A549 (cell line): ENCODE data around the gene SOX12. TPM values are rescaled to one million over a fixed set of nuclear protein-coding genes. Genes with fewer than 3 reads are reported as not detected.
"Not testable (repeated sequence)": the region's sequence is repeated elsewhere in the genome, so short reads cannot be mapped to it uniquely, and the experiment has no call there.

Experiments used
- ATAC-seq, 2 experiments: fragments of 200-7000 bp in 1 of 2; fragments of >200 bp in 1 of 2; cut with Nextera tagmentation in 1 of 2; cut with Tn5 transposase in 1 of 2; 3 replicates each; pipeline versions ENCODE4 v1.8.0 to v1.9.1; 2018 to 2020; ENCODE audit warnings: mild to moderate bottlenecking in 1 of 2, moderate library complexity in 1 of 2
- CTCF ChIA-PET: fragments of 300-600 bp; sonication (Branson Sonifier 250); formaldehyde crosslinking; extraction: SDS; loops from one replicate; lab custom pipeline; 2021; ENCODE audit warnings: antibody characterized with exemption, inconsistent platforms; lab: Yijun Ruan, JAX
- POLR2A ChIA-PET: fragments of 350-600 bp; formaldehyde crosslinking; extraction: SDS; loops from one replicate; lab custom pipeline; 2021; ENCODE audit warnings: antibody characterized with exemption, inconsistent platforms; lab: Yijun Ruan, JAX
- DNase-seq, 2 experiments: peaks; one replicate each; pipeline versions ENCODE4 v3.0.0 to v3.0.0-alpha.2; 2011 to 2016; ENCODE audit warnings: low read depth in 1 of 2, low spot score in 1 of 2
- FAIRE-seq: peaks from 2 replicates; lab custom pipeline; 2011; peaks lifted over from hg19 to GRCh38; lab: Jason Lieb, UNC
- H3K27ac ChIP-seq, 2 experiments: fragments of >200 bp; sonication (Bioruptor Twin); formaldehyde crosslinking; 3 replicates each; pipeline ENCODE4 v1.5.1; 2016 to 2017
- H3K4me1 ChIP-seq: fragments of >200 bp; sonication (Bioruptor Twin); formaldehyde crosslinking; 3 replicates; pipeline ENCODE4 v1.6.1; 2016
- H3K4me2 ChIP-seq: fragments of >200 bp; sonication (Bioruptor Twin); formaldehyde crosslinking; 3 replicates; pipeline ENCODE4 v1.6.1; 2016
- H3K4me3 ChIP-seq: fragments of >200 bp; sonication (Bioruptor Twin); formaldehyde crosslinking; 3 replicates; pipeline ENCODE4 v1.5.1; 2016
- H3K9me3 ChIP-seq: fragments of >200 bp; sonication (Bioruptor Twin); formaldehyde crosslinking; 3 replicates; pipeline ENCODE4 v1.6.1; 2016
- BHLHE40 ChIP-seq: IDR thresholded peaks from 2 replicates; pipeline ENCODE4 v1.6.1; 2012; ENCODE audit warnings: low read depth, low read length, inconsistent platforms
- CBX8 ChIP-seq: fragments of 200-600 bp; sonication (generic); IDR thresholded peaks from 2 replicates; pipeline ENCODE4 v1.6.1; 2016
- CEBPB ChIP-seq, 2 experiments: fragments of >200 bp in 1 of 2; sonication (Bioruptor Twin) in 1 of 2; formaldehyde crosslinking in 1 of 2; IDR thresholded peaks; 2 replicates each; pipeline ENCODE4 v1.6.1; 2012 to 2016
- CHD2 ChIP-seq: fragments of 150-350 bp; IDR thresholded peaks from 2 replicates; pipeline ENCODE4 v1.6.1; 2014; ENCODE audit warnings: low read length; ENCODE audit not compliant: partially characterized antibody
- EP300 ChIP-seq, 2 experiments: fragments of >200 bp; sonication (Bioruptor Twin); formaldehyde crosslinking; IDR thresholded peaks; 2 replicates in 1 of 2; 3 replicates in 1 of 2; pipeline ENCODE4 v1.6.1; 2016 to 2017
- FOSB ChIP-seq: fragments of 250-450 bp; sonication (Bioruptor Pico); IDR thresholded peaks from 2 replicates; pipeline ENCODE4 v1.5.0; 2020; ENCODE audit warnings: mild to moderate bottlenecking, moderate library complexity
- FOSL2 ChIP-seq, 2 experiments: fragments of 450-650 bp in 1 of 2; fragments of >200 bp in 1 of 2; sonication (Bioruptor Twin) in 1 of 2; formaldehyde crosslinking; IDR thresholded peaks; 2 replicates each; pipeline versions ENCODE4 v1.5.0 to v1.6.1; 2016 to 2020; ENCODE audit warnings: mild to moderate bottlenecking in 1 of 2, moderate library complexity in 1 of 2
- FOXS1 ChIP-seq: fragments of 250-450 bp; sonication (Bioruptor Pico); IDR thresholded peaks from 2 replicates; pipeline ENCODE4 v1.5.0; 2020; ENCODE audit warnings: mild to moderate bottlenecking, moderate library complexity
- GATA3 ChIP-seq: IDR thresholded peaks from 2 replicates; pipeline ENCODE4 v1.6.1; 2012; ENCODE audit warnings: borderline replicate concordance
- HEYL ChIP-seq: fragments of 250-450 bp; sonication (Bioruptor Pico); IDR thresholded peaks from 2 replicates; pipeline ENCODE4 v1.8.0; 2021; ENCODE audit warnings: mild to moderate bottlenecking, moderate library complexity
- HOXB13 ChIP-seq: fragments of 250-450 bp; sonication (Bioruptor Pico); IDR thresholded peaks from 2 replicates; pipeline ENCODE4 v1.5.0; 2020; ENCODE audit warnings: low read depth, mild to moderate bottlenecking, moderate library complexity
- JUN ChIP-seq, 2 experiments: fragments of >200 bp; sonication (Bioruptor Twin); formaldehyde crosslinking; IDR thresholded peaks; 2 replicates in 1 of 2; 3 replicates in 1 of 2; pipeline ENCODE4 v1.6.1; 2016 to 2017
- NFE2L2 ChIP-seq: fragments of 150-350 bp; conservative IDR thresholded peaks from 2 replicates; pipeline ENCODE4 v1.6.1; 2014; ENCODE audit warnings: low read length
- NPAS2 ChIP-seq: fragments of 250-450 bp; sonication (Bioruptor Pico); IDR thresholded peaks from 2 replicates; pipeline ENCODE4 v1.8.0; 2022; ENCODE audit warnings: mild to moderate bottlenecking, moderate library complexity, borderline replicate concordance
- PHF8 ChIP-seq: fragments of 200-600 bp; sonication (generic); IDR thresholded peaks from 2 replicates; pipeline ENCODE4 v1.6.1; 2016; ENCODE audit warnings: low read depth, mild to moderate bottlenecking, antibody characterized with exemption, moderate library complexity, borderline replicate concordance
- POLR2A ChIP-seq: IDR thresholded peaks from 2 replicates; pipeline ENCODE4 v1.6.1; 2012; ENCODE audit warnings: mild to moderate bottlenecking, low read length
- POLR2AphosphoS2 ChIP-seq: conservative IDR thresholded peaks from 2 replicates; pipeline ENCODE4 v1.6.1; 2012; ENCODE audit warnings: low read length, improper control_type of control experiment, inconsistent platforms
- RAD21 ChIP-seq, 2 experiments: fragments of >200 bp in 1 of 2; sonication (Bioruptor Twin) in 1 of 2; formaldehyde crosslinking in 1 of 2; IDR thresholded peaks in 1 of 2; conservative IDR thresholded peaks in 1 of 2; 2 replicates in 1 of 2; 3 replicates in 1 of 2; pipeline ENCODE4 v1.6.1; 2012 to 2018; ENCODE audit warnings: inconsistent platforms in 1 of 2
- RARB ChIP-seq: fragments of 250-450 bp; sonication (Bioruptor Pico); IDR thresholded peaks from 2 replicates; pipeline ENCODE4 v1.8.0; 2021; ENCODE audit warnings: mild to moderate bottlenecking, moderate library complexity
- RFX5 ChIP-seq: fragments of 450-650 bp; IDR thresholded peaks from 2 replicates; pipeline ENCODE4 v1.7.1; 2014; ENCODE audit warnings: antibody characterized with exemption, mild to moderate bottlenecking, moderate library complexity
- SREBF2 ChIP-seq: fragments of 450-650 bp; IDR thresholded peaks from 2 replicates; pipeline ENCODE4 v1.6.1; 2014; ENCODE audit warnings: mild to moderate bottlenecking, moderate library complexity
- ZFP36 ChIP-seq: fragments of 450-650 bp; IDR thresholded peaks from 2 replicates; pipeline ENCODE4 v1.6.1; 2014; ENCODE audit warnings: borderline replicate concordance; ENCODE audit not compliant: partially characterized antibody
- WGBS: methylation state at CpG from one replicate; pipeline ENCODE4 v1.1.6; 2017; ENCODE audit errors: missing lambda C conversion rate; 5-methylcytosine and 5-hydroxymethylcytosine counted together
- polyA plus RNA-seq, 4 experiments: library from polyadenylated mRNA; depleted of rRNA in 3 of 4; stranded (reverse); fragments of >200 nt; fragmentation: RNase III in 1 of 4; extraction: RNeasy Plus Mini Kit Qiagen cat#74134 plus additional on column Dnase treatment in 1 of 4; gene quantifications; 2 replicates in 3 of 4; 3 replicates in 1 of 4; pipeline ENCODE4 v1.2.3, GENCODE V29; 2011 to 2017
- TF ChIP-seq, protein P1 (sequence below): fragments of >200 bp; sonication (Bioruptor Twin); formaldehyde crosslinking; IDR thresholded peaks from 3 replicates; pipeline ENCODE4 v1.6.1; 2016
- TF ChIP-seq, protein P2 (sequence below): fragments of 200-600 bp; sonication (generic); IDR thresholded peaks from 2 replicates; pipeline ENCODE4 v1.6.1; 2016; ENCODE audit warnings: antibody characterized with exemption, mild to moderate bottlenecking, moderate library complexity
- TF ChIP-seq, protein P3 (sequence below): fragments of >200 bp; sonication (Bioruptor Twin); formaldehyde crosslinking; IDR thresholded peaks from 2 replicates; pipeline ENCODE4 v1.6.1; 2016
- TF ChIP-seq, protein P4 (sequence below): fragments of >200 bp; sonication (Bioruptor Twin); formaldehyde crosslinking; IDR thresholded peaks from 3 replicates; pipeline ENCODE4 v1.5.1; 2016
- TF ChIP-seq, protein P5 (sequence below): fragments of 450-650 bp; IDR thresholded peaks from 2 replicates; pipeline ENCODE4 v1.6.1; 2014; ENCODE audit warnings: antibody characterized with exemption

SOX12 gene
- polyA plus RNA-seq, 2 of the 4 experiments (the other 2 are of a cell fraction) = 7.0 to 29.2 TPM

DNA sequence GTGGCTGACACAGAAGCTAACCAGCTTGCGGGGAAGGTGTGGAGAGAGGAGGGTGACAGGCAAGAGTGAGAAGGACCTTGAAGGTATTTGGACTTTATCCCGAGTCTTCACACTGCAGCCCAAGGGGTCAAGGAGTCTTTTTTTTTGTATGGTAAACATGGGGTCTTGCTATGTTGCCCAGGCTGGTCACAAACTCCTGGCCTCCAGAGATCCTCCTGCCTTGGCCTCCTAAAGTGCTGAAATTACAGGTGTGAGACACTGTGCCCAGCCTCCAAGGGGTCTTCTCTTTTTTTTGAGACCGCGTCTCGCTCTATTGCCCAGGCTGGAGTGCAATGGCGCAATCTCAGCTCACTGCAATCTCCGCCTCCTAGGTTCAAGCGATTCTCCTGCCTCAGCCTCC, 9.2 kb downstream of the SOX12 start:
- DNase-seq = no peak
- Histone ChIP-seq H3K9me3 (no peaks in the 10 kb centered on the region), H3K4me1 (peaks cover 14% of the 10 kb centered on the region), H3K4me3 (no peak overlapping the region), H3K4me2 (no peak overlapping the region), H3K27ac (no peak overlapping the region)
- POLR2A ChIA-PET = no interaction called here
- no peak for FAIRE-seq
- TF ChIP-seq, protein P1, sequence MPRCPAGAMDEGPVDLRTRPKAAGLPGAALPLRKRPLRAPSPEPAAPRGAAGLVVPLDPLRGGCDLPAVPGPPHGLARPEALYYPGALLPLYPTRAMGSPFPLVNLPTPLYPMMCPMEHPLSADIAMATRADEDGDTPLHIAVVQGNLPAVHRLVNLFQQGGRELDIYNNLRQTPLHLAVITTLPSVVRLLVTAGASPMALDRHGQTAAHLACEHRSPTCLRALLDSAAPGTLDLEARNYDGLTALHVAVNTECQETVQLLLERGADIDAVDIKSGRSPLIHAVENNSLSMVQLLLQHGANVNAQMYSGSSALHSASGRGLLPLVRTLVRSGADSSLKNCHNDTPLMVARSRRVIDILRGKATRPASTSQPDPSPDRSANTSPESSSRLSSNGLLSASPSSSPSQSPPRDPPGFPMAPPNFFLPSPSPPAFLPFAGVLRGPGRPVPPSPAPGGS = no peak
- no peak for TF ChIP-seq SREBF2
- TF ChIP-seq HOXB13 (CRISPR knock-in tag) = no peak
- TF ChIP-seq CBX8 = no peak
- no peak for TF ChIP-seq FOSL2 (IDR thresholded peaks at IDR 0.05)
- no peak for TF ChIP-seq FOSL2 (CRISPR knock-in tag; IDR thresholded peaks at IDR 0.05)
- no peak for TF ChIP-seq RARB (CRISPR knock-in tag)
- WGBS = 94% methylated on average over 8 of the region's 8 CpGs
- ATAC-seq = no peak
- CTCF ChIA-PET = interaction anchor here (1.0 to 6.8 kb wide), 2 partner anchors 12 to 65 kb away, joined by 3 to 77 read pairs; partner anchors contain the start of gene NRSN2

DNA sequence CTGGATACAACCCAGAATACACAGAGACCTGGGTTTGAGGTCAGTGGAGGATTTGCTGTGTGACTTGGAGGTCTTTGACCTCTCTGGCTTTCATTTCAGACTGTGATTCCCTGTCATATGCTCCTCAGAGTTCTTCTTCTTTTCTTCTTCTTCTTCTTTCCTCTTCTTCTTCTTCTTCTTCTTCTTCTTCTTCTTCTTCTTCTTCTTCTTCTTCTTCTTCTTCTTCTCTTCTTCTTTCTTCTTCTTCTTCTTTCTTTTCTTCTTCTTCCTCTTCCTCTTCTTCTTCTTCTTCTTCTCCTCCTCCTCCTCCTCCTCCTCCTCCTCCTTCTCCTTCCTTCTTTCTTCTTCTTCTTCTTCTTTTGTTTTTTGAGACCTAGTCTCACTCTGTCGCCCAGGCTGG, 10.7 kb downstream of the SOX12 start:
- WGBS = 83% methylated on average over 1 of the region's 1 CpG
- not testable (repeated sequence) for FAIRE-seq
- POLR2A ChIA-PET = interaction anchor here (3.6 kb wide), 1 partner anchor 11 kb away, joined by 13 read pairs; the partner anchor contains the start of gene NRSN2

DNA sequence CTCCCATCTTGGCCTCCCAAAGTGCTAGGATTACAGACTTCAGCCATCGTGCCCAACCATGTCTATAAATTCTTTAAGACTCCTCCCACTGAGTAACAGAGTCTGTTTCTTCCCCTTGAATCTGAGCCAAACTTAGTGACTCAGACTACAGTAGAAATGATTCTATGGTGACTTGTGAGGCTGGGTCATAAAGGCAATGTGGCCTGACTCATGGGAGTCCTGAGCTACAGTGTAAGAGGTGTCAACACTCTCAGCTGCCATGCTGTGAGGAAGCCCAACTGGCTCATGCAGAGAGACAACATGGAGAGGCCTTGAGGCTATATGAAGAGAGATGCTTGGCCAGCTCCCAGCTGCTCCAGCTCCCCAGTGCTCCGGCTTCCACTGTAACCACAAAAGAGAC, 16.3 kb downstream of the SOX12 start:
- FAIRE-seq (peak; percentile 99), ATAC-seq (peak; percentile 77), DNase-seq (peak in 1 of 2 experiments; percentile 95)
- Histone ChIP-seq H3K4me1 (peaks cover 6% of the 10 kb centered on the region), H3K4me3 (no peak overlapping the region), H3K4me2 (no peak overlapping the region), H3K27ac (no peak overlapping the region), H3K9me3 (peaks cover 34% of the 10 kb centered on the region)
- ChIA-PET CTCF (interaction anchor here (1.6 to 5.9 kb wide), 2 partner anchors 11 to 90 kb away, joined by 7 to 64 read pairs; no protein-coding TSS in a partner anchor), POLR2A (no interaction called here)
- 26% methylated on average over 2 of the region's 2 CpGs for WGBS
- TF ChIP-seq, protein P2, sequence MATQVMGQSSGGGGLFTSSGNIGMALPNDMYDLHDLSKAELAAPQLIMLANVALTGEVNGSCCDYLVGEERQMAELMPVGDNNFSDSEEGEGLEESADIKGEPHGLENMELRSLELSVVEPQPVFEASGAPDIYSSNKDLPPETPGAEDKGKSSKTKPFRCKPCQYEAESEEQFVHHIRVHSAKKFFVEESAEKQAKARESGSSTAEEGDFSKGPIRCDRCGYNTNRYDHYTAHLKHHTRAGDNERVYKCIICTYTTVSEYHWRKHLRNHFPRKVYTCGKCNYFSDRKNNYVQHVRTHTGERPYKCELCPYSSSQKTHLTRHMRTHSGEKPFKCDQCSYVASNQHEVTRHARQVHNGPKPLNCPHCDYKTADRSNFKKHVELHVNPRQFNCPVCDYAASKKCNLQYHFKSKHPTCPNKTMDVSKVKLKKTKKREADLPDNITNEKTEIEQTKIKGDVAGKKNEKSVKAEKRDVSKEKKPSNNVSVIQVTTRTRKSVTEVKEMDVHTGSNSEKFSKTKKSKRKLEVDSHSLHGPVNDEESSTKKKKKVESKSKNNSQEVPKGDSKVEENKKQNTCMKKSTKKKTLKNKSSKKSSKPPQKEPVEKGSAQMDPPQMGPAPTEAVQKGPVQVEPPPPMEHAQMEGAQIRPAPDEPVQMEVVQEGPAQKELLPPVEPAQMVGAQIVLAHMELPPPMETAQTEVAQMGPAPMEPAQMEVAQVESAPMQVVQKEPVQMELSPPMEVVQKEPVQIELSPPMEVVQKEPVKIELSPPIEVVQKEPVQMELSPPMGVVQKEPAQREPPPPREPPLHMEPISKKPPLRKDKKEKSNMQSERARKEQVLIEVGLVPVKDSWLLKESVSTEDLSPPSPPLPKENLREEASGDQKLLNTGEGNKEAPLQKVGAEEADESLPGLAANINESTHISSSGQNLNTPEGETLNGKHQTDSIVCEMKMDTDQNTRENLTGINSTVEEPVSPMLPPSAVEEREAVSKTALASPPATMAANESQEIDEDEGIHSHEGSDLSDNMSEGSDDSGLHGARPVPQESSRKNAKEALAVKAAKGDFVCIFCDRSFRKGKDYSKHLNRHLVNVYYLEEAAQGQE = no peak
- TF ChIP-seq GATA3 (peak; percentile 15; the same call in 1 of the 2 replicates), ZFP36 (no peak), JUN (IDR thresholded peaks at IDR 0.05) (peak in 1 of 2 experiments; percentile 37; a peak in 1 of 5 replicates), CEBPB (IDR thresholded peaks at IDR 0.05) (peak in 1 of 2 experiments; percentile 42; a peak in 2 of 4 replicates), EP300 (IDR thresholded peaks at IDR 0.05) (no peak), POLR2A (no peak), HOXB13 (CRISPR knock-in tag) (no peak), NPAS2 (no peak), BHLHE40 (no peak), PHF8 (no peak), POLR2AphosphoS2 (no peak), RAD21 (conservative IDR thresholded peaks at IDR 0.05 in 1 of 2, IDR thresholded peaks at IDR 0.05 in 1 of 2) (no peak), RFX5 (no peak), NFE2L2 (no peak), HEYL (CRISPR knock-in tag) (no peak), FOSB (CRISPR knock-in tag) (0 out of 2 replicates have a peak, but pooled peaks have one; percentile 44), FOXS1 (CRISPR knock-in tag) (no peak), CHD2 (no peak)
- TF ChIP-seq, protein P3, sequence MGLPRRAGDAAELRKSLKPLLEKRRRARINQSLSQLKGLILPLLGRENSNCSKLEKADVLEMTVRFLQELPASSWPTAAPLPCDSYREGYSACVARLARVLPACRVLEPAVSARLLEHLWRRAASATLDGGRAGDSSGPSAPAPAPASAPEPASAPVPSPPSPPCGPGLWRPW = peak; percentile 68; the same call in 1 of the 2 replicates
- TF ChIP-seq, protein P4, sequence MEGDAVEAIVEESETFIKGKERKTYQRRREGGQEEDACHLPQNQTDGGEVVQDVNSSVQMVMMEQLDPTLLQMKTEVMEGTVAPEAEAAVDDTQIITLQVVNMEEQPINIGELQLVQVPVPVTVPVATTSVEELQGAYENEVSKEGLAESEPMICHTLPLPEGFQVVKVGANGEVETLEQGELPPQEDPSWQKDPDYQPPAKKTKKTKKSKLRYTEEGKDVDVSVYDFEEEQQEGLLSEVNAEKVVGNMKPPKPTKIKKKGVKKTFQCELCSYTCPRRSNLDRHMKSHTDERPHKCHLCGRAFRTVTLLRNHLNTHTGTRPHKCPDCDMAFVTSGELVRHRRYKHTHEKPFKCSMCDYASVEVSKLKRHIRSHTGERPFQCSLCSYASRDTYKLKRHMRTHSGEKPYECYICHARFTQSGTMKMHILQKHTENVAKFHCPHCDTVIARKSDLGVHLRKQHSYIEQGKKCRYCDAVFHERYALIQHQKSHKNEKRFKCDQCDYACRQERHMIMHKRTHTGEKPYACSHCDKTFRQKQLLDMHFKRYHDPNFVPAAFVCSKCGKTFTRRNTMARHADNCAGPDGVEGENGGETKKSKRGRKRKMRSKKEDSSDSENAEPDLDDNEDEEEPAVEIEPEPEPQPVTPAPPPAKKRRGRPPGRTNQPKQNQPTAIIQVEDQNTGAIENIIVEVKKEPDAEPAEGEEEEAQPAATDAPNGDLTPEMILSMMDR = no peak
- TF ChIP-seq, protein P5, sequence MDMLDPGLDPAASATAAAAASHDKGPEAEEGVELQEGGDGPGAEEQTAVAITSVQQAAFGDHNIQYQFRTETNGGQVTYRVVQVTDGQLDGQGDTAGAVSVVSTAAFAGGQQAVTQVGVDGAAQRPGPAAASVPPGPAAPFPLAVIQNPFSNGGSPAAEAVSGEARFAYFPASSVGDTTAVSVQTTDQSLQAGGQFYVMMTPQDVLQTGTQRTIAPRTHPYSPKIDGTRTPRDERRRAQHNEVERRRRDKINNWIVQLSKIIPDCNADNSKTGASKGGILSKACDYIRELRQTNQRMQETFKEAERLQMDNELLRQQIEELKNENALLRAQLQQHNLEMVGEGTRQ = no peak

More for the DNA sequence above, 10.7 kb downstream of the SOX12 start:
- H3K27ac ChIP-seq, ATAC-seq, H3K4me2 ChIP-seq, DNase-seq, H3K4me1 ChIP-seq, H3K4me3 ChIP-seq, H3K9me3 ChIP-seq: not testable (repeated sequence)
- CTCF ChIA-PET = interaction anchor here (1.7 kb wide), 1 partner anchor 95 kb away, joined by 5 read pairs; no protein-coding TSS in a partner anchor
